GM15510 (cell line): ENCODE measurements around the gene KCND2.

Experiments used
- POLR2A ChIP-seq: IDR thresholded peaks from 3 replicates; pipeline ENCODE4 v1.6.1; 2011; ENCODE audit warnings: borderline replicate concordance; ENCODE audit not compliant: insufficient read length; ENCODE audit errors: extremely low read depth

Gene KCND2

DNA sequence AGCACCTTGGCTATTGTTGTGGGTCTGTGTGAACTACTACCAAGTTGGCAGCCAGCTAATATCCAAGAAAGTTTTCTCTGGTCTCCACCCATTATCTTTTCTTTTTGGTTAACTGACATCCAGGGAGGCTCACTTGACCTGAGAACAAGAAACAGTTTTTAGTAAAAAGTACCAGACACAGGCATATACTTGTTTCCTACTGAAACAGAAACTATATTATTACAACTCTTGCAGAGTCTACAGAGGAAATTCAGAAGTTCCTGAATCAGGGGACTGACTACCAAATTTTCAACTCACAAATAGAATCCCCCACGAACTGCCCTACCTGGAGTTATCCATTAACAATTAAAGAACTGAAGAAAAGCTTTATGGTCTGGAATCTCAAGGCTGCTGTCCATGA, 168.9 kb downstream of the KCND2 start:
- no peak for TF ChIP-seq POLR2A

DNA sequence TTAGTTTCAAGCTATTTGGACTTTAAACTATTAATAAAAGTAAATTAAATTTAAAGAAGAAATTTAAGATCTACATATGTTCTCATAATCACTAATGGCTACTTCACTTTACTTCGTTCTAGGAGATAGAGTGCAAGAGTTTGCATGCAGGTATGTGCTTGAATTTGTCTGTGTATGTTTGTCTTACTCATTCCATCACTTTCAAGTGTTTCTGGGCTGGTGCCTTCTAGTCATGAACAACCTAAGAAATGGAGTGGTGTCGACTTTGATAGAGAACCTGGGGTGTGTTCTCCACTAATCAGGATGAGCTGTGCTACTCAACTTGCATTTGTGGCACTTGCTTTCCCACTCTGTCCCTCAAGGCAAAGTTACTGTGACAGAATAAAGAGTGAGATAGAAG, 169.9 kb downstream of the KCND2 start:
- TF ChIP-seq POLR2A, result no peak

DNA sequence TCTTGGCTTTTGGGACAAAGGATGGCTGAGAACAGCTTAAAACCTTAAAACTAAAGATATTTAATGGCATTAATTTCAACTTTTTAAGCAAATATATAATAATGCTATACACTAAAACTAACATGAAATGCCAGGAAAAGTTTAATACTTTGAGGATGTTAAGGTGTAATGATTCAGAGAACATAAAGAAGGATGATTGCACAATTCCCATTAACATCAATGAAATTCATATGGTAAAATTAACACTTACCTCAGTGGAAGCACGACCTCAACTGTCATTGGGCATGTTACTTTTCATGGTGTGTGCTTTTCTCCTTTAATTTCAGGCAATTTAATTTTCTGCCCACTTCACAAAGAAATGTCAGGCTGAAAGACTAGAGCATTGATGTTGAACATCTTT, 171.7 kb downstream of the KCND2 start:
- no peak for TF ChIP-seq POLR2A

DNA sequence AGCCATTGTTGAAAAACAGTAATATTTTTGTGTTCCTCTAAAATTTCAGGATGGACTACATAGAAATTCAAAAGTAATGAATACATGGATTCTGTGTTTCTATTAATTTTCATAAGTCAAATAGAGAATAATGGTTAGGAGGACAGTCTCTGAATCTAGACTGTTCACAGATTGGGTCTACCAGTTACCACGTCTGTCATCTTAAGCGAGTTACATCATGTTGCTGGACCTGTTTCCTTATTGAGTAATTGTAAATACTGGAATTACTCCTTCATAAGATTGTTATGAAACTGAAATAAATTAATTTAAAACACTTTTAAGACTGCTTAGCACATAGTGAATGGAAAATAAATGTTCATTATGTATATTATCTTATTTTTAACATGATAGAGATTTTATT, 172.3 kb downstream of the KCND2 start:
- no peak for TF ChIP-seq POLR2A

DNA sequence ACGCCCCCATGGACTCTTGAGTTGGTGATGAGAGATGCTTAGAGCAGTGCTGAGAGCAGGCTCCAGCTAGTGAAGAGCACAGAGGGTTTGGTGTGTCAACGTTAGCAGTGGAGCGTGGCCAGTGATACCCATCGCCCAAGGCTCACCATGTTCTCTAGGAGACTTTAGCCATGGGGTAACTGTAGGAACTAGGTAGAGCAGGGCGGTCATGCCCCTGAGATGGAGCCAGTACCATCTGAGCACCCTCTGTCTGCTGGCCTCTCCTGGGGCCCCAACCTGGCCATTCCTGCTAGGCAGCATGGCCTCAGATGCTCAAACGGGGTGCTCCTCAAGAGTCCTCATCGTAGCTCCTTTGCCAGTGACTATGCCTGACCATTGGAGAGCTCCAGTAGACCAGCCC, 179.7 kb downstream of the KCND2 start:
- TF ChIP-seq POLR2A, result no peak

DNA sequence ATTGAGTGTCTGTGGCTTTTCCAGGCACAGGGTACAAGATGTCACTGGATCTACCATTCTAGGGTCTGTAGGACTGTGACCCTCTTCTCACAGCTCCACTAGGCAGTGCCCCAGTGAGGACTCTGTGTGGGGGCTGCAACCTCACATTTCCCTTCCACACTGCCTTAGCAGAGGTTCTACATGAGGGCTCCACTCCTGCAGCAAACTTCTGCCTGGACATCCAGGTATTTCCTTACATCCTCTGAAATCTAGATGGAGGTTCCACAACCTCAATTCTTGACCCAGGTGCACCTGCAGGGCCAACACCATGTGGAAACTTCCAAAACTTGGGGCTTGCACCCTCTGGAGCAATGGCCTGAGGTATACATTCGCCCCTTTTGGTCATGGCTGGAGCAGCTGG, 183.7 kb downstream of the KCND2 start:
- no peak for TF ChIP-seq POLR2A

DNA sequence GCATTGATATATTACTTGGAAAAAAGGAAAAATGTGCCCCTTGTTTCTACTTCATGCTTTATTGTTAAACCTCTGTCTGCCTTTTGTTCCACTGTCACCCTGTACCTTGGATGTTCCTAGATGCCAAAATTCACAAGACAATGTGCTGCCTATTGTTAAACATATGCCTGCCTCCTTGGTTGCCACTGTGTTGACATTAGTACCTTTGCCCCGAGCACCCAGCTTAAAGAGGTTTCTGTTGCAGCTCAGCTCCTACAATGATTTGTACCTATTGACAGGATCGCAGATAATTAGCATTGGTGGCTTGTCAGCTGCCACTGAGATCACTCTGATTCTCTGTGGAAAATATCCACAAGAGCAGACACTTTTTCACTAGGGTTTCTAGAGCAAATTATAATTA, 188.0 kb downstream of the KCND2 start:
- no peak for TF ChIP-seq POLR2A

DNA sequence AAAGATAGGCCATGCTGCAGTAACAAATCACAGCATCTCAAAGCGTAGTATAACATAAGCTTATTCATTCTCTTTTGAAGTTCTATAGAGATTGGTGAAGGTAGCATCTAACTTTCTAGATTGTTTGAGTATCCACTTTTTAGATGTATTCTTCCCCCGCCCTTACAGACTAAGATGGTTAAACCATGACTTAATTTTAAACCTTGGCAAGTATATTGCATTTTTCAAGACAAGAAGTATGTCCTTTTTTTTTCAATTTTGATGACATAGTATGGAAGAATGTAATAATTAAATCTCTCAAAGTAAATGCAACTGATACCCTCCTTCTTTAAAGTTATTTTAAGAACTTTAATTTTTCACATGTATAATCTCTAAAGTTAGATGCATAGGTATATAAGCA, 190.0 kb downstream of the KCND2 start:
- no peak for TF ChIP-seq POLR2A

DNA sequence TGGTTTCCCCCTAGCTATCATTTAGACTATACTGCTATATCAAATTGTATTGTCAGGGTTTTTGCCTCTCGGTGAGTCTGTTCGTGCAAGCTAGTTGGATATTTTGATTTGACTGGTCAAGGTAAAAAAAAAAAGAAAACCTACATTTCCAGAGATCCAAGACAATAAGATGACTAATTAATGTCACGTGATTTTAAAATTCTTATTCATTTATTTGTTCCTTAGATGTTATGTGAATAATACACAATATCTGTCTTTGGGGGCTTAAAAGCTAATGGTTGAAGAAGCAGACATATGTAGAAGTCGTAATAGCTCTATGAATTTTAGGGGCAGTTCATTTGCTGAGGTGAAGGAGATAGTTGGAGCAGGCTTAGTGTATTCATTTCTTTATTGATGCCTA, 191.1 kb downstream of the KCND2 start:
- TF ChIP-seq POLR2A, result no peak

DNA sequence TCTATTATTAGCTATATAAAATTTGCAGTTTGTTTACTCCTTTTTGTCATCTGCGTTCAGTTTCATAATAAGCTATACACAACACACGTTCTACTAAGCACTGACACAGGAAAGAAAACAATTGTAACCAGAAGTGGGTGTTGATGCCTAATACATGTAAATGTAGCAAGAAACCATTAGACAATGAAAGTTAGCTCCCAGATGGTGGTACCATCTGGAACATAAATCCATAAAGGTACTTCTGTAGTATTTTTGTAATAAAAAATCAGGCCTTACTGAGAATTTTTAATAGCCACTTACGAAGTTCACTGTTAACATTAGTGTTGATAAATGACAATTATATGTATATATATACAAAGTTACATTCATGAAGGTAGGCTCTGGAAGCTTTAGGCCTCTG, 194.7 kb downstream of the KCND2 start:
- no peak for TF ChIP-seq POLR2A

DNA sequence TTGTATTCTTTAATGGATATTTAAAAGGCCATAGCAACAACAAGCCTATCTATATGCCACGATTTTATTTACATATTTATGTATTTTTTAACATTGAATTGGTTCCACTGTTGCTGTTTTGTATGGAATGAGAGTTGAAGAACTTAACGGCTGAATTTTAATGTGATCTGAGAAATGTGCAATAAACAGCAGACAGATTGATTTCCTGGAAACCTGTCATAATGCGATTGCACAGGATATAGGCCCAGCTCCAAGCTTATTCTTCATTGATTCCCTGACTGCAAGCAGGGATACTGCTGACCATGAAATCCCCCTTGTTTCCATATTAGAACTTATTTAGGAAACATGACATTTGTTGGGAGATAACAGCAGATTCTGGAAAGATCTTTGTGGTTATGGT, 195.6 kb downstream of the KCND2 start:
- TF ChIP-seq POLR2A, result no peak

DNA sequence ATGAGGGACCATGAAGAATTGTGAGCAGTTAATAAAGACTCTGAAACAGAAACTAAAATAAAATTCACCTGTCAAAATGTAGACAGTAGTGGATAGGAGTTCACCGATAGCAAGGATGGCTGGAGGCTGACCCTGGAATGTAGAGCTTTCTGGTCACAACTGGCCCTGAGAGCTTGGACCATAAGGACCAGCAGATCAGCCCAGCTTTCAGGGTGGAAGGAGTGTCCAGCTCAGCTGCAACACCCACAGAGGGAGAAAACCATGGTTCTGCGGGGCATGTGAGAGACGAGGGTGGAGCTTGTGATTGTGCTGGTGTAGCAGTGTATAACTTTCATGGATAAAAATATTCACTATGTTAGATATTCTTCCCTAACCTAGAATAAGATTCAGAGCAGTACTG, 199.9 kb downstream of the KCND2 start:
- TF ChIP-seq POLR2A, result no peak

DNA sequence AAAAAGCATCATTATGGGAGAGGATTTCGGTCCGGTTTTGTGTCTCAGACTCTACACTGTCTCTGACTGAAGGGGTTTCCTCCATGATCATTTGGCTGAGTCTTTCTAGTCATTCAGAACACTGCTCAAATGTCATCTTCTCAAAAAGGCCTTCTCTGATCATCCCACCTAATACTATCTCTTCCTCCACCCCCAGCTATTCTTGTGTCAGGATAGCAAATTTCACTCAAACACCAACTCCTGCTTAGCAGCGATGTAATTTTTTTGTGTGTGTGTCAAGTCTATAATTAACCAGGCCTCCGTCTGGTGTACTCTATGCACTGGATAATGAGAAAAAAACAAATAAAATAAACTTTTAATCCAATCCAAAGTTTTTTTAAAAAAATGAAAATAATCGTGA, 200.4 kb downstream of the KCND2 start:
- TF ChIP-seq POLR2A, result no peak

DNA sequence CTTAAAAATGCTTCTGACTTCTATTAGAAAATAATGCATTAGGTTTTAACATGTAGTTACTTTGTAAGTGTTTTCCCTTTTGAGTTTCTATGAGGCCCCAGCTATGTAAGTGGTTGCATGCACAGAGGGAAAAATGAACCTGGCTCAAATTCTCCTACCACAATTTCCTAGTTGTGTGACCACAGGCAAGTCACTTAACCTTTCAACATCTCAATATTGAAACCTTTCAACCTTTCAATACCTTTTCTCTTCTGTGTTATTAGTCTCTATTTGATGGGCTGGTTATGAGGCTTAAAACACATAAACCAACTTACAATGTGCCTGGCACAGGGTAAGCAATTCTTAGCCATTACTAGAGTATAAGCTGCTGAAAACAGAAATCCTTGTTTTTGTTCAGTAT, 203.0 kb downstream of the KCND2 start:
- TF ChIP-seq POLR2A, result no peak

DNA sequence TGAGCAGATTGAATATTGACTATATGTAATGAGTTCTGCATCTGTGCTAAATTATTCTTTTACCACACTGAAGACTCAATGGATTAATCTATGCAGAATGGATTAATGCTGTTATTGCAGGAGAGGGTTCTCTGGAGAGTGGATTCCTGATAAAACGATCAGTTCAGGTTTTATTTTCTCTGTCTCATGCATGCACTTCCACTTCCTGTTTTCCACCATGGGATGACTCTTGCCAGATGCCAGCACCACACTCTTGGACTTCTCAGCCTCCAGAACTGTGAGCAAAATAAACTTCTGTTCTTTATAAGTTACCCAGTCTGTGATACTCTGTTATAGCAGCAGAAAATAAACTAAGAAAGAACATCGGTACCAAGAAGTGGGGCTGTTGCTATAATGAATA, 207.5 kb downstream of the KCND2 start:
- no peak for TF ChIP-seq POLR2A

DNA sequence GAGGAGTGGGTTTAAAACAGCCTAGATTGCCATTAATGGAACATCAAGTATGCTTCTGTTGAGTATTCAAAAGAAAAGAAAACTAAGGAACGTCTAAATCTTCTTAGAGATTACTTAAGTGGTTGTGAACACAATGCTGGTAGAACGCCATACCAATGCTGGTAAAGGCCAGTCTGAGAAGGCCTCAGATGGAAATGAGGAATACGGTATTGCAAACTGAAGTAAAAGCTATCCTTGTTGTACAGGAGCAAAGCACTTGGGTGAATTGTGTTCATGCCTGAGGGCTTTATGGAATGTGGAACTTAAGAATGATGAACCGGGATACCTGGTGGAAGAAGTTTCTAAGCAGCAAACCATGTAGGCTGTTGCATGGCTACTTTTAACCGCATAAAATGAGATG, 208.0 kb downstream of the KCND2 start:
- no peak for TF ChIP-seq POLR2A

DNA sequence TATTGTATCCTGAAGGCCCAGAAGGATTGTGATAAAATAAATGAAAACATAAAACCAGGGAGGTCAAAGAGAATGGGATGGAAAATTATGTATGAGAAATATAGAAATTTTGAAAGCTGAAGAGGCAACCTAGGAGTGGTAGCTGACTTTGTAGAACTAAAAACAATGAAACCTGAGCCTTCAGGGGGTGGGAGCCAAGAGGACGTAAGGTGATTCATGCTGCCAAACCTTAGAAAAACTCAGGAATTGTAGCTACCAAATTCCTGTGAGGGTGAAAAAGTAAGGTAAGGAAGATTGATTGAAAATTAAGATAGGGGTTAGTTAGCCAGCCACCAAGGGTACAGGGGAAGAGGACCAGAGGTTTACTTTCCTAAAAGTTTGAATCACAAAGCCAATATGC, 213.2 kb downstream of the KCND2 start:
- TF ChIP-seq POLR2A, result no peak
